GM15510 (cell line): Measurements from ENCODE around the gene GSG1L.

Source experiments
- POLR2A ChIP-seq: IDR thresholded peaks from 3 replicates; pipeline ENCODE4 v1.6.1; 2011; ENCODE audit warnings: borderline replicate concordance; ENCODE audit not compliant: insufficient read length; ENCODE audit errors: extremely low read depth

Gene GSG1L

DNA sequence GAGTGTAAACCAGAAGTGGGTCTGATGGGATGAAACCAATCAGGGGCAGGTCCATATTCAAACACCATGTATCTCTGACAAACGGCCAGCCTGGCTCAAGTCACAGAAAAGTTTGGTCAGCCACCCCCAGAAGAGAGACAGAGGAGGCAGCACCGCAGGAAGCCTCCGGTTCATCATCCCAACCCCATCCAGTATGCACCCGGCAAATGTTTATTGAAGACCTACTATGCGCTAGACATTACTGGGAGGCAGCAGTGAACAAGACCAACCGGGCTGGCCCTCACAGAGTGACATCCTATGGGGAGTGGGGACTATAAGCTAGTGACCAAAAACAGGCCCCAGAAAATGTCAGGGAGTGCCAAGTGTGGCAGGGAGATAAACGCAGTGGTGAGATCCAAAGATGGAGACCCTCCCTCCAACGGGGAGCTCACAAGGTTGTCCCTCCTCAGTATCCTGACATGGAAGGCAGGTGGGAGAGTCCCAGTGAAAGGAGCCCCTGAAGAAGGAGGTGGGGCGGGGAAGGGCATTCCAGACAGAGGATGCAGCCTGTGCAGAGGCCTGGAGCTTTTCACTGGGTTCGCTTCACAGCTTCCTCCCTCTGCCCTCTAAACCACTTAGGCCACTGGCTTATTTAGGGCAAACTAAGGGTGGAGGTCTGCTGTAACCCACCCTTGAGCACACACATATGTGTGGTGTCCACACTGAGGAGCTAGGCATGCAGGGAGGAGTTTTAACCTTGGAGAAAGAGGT is 2.0 kb downstream of the GSG1L start:
- no peak for TF ChIP-seq POLR2A

DNA sequence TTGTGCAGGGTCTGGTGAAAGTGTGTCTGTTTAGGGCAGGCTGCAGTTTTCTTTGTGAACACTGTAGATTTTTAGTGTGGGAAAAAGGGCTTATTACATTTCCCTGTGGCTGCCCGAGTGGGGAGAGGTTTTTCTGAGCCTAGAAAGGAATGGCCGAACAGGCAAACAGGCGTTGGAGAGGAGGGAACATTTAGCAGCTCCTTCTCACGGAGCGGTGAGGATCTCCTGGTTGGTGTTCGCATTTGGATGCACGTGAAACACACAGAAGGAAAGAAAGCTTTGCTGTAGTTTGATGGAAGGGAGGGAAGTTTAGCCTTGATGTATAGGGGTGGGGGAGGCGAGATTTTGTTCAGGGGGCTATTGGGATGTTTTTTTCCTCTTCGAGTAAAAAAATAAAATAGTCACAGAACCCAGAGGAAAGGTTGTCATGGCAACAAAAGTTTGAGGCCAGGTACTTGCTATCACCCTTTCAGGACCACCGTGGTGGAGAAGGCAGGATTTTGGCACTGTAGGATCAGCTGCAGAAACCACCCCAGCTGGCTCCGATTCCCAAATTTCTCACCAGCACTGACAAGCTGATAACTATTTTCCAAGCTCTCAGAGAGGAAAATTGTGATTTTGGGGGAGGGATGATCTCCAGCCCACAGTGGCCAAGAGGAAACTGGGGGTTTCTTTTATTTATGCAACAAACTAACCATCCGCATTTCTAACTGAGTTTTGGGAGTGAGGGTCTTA is 3.5 kb downstream of the GSG1L start:
- TF ChIP-seq POLR2A, result no peak

DNA sequence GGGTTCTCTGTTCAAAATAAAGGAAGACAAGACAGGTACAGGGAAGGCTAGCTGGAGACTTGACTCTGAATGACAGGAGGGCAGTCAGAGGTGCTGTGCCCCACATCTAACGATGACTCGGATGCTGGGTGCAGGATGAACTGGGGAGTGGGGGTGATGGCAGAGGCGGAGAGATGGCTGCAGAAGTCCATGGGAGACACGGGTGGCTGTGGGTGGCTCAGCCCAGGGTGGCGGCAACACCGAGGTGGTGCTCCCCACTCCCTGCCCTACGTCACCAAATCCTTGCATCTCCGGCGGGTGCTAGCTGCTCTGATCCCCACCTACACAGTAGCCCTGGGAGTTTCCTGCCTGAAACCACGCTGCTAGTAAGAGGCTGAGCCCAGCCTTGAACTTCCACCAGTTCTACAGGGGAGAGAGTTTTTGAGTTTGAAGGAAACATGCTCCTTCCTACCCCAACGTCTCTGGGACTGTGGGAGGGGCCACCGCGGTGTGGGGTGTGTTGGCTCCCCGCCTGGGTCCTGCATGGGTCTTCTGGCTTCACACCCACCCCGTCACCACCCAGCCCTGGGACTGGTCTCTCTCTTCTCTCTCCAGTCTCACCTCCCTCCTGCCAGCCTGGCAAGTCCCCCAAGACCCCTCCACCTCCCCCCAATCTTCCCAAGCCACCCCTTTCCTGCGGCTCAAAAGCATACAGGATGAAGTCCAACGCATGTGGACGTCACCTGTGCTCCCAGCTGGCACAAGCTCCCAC is 4.5 kb downstream of the GSG1L start:
- TF ChIP-seq POLR2A, result no peak

DNA sequence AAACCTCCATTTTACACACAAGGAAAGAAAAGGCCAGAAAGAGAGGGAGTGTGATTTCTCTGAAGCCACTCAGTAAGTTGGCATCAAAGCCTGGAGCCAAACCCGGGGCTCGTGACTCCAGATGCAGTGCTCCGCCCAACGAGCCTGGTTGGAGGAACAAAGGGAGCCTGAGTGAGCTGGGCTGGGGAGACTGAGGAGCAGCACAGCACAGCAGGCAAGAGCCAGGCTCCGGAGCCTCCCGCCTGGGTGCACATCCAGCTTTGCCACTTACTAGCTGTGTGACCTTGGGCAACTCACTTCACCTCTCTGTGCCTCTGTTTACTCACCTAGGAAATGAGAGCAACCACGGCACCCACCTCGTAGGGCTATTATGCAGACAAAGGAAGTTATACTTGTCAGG is 5.6 kb downstream of the GSG1L start:
- no peak for TF ChIP-seq POLR2A

DNA sequence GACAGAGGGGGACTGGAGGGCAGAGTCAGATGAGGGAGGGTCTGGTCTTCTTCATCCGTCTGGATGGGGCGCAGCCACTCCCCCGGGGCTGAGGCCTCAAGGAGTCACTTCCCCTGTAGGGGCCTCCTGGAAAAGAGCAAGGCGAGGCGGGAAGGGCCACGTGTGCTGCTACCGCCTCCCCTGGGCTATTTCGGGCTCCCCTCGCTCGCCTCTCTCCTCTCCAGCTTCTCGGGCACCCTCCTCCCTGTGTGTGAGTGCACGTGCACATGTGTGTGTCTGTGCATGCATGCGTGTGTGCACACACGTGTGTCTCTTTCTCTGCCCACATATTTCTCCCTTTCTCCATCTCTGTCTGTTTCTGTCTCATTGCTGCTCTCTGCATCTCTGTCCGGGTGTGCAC is 10.1 kb downstream of the GSG1L start:
- TF ChIP-seq POLR2A, result no peak

DNA sequence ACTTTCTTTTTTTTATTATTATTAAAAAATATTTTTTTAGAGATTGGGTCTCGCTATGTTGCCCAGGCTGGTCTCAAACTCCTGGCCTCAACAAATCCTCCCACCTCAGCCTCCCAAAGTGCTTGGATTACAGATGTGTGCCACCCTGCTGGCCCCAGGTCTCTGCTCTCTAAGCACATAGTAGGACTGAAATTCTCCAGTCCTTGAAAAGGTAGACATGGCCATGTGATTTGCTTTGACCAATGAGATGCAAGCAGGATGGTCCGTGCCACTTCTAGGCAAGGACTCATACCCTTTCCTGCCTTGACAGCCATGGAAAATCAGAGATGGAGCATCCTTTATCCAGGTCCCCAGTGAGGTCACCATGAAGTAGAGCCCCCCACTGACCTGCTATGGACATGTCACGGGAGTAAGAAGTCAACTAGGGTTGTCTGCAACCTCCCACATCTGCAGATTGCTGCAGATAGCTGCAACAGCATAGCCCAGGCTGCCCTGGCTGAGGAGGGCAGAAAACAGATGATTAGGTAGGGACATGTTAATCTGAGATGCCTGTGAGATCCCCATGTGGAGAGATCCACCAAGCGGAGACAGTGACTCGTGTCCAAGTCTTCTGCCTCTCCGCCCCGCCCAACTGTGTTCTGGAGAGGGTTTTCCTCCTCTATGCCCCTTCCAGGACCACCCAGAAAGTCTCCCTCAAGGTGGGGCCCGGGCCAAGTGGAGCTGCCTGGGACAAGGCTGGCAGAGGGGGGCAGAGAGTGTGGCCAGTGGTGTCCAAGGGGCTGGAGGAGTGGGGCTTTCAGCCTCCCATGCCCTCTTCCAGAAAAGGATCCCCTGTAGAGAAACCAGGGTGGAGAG is 11.0 kb downstream of the GSG1L start:
- TF ChIP-seq POLR2A, result no peak

DNA sequence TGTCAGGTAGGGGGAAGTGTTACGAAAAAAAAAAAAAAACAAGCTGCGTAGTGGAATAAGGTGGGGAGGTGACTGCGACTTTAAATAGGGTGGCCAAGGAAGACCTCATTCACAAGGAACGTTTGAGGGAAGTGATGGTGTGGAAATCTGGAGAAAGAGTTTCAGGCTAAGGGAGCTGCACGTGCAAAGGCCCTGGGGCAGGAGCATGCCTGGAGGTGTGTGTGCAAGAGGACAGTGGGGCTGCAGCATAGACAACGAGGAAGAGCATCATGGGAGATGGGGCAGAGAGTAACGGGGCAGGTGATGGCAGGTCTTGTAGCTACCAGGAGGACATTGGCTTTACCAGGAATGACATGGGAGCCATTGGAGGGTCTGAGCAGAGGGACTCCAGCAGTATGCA is 12.0 kb downstream of the GSG1L start:
- TF ChIP-seq POLR2A, result no peak

DNA sequence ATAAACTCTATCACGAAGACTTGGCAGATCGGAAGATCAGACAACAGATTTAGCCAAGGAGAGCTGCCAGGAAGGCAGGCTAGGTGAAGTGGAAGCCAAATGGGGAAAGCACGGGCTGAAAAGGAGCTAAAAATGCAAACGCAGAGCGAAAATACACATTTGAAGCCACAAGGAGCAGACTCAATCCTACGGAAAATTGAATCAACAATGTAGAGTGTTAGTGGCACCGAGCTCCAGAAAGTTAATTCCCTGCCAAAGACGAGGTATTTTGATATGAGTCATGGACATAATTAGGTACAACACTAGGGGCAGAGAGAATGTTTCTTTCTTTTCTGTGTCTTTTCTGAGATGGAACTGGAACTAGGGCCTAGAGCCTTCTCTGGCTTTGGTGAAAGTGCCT is 20.7 kb downstream of the GSG1L start:
- no peak for TF ChIP-seq POLR2A

DNA sequence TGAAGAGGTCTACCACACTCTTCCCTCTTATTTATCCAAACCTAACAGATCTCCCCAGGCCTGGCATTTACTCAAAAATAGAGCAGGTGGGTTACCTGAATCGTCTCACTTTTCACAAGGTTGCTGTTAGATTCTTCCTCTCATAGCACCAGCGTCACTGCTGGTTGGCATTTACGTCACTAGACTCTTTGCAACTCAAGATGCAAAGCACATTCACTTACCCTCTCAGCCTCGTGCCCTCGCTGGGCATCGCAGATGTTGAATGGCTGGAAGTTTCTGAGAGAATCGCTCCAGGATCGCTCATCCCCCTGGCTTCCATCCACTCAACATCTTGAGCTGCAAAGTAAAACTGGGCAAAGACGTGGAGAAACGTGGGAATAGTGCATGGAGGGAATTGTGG is 21.9 kb downstream of the GSG1L start:
- TF ChIP-seq POLR2A, result no peak

DNA sequence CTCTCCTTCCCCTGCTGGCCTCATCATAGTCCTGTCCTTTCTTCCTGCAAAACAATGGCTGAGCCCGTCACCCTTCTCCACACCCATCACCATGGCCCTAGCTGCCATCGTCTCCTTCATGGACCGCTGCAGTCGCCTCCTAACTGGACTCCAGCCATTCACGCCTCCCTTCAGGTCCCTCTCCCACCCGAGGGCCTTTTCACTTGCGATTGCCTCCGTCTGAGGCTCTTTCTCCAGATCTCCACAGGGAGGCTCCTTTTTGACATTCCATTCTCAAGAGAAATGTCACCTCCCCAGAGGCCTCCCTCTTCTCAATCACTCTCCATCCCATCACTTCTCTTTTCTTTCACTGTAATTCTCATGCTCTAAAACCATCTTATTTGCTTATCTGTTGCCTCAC is 23.5 kb downstream of the GSG1L start:
- TF ChIP-seq POLR2A, result no peak

DNA sequence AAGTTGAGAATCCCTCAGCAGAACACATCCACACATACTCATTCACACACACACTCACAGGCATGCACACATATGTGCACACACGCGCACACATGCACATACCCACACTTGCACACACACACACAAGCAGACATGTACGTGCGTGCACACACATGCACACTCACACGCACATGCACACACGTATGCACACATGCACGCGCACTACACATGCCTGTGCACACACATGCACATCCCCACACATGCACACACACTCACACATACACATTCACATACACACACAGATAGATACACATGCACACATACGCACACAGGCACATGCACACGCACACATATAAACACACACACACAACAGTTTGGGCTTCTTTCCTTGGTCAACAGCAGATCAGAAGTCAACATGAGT is 24.0 kb downstream of the GSG1L start:
- TF ChIP-seq POLR2A, result no peak

DNA sequence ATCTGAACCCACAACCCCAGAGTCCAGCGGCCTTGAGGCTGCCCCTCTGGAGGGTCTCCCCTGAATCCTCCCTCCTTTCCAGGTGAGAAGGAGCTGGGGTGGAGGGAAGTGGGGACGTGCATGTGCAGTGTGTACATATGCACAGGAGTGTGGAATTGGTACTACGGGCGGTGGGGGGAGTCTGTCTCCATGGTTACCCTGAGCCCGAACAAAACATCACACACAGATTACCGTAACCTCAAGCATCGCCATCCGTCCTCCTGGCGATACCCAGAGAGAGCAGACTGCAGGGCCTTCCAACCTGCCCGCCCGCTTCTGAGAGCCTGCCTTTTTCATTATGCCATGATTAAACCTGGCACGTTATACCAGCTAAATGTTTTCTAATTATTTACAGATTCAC is 25.1 kb downstream of the GSG1L start:
- no peak for TF ChIP-seq POLR2A

DNA sequence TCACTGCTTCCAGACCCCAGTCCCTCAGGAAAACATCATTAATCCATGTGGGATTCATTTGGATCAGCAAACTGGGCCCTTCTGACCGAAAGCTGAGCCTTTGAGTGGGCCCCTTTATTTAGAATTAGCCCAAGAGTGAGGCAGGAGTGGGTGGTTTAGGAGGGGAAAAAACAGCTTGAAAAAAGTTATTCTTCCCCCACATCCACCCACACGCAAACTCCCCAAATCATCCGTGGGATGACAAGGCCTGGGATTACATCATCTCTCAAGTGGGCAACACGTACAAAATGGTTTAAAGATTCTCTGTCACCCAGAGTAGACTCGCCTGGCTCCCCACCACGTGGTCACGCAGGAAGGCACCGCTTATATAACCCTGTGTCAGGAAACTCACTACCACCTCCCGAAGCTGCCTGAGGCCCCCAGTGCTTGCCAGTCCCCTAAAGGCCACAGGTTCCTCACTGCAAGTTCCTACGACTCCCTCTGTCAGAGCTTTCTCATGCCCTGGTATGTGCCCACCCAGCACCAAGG is 27.6 kb downstream of the GSG1L start:
- no peak for TF ChIP-seq POLR2A

DNA sequence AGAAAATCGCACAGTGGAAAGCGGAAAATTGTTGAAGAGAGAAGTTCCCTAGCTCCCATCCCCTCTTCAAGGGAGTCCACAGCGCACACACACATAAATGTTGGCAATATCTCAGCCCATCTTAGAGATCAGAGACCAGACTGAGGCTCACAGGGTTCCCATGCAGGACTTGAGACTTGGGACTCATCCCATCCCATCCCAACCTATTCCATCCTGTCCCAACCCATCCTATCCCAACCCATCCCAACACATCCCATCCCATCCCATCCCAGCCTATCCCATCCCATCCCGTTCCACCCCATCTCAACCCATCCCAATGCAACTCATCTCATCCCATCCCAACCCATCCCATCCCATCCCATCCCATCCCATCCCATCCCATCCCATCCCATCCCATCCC is 29.6 kb downstream of the GSG1L start:
- no peak for TF ChIP-seq POLR2A
